DMS 273 (cell line): Measurements from ENCODE around the gene BTBD1.
A peak's percentile ranks its signal among the peaks of the same experiment; 100 is the strongest.

Source experiments
- DNase-seq: peaks from one replicate; lab custom pipeline; 2025; ENCODE audit not compliant: unreplicated experiment; lab: John Stamatoyannopoulos, UW

Gene BTBD1

DNA sequence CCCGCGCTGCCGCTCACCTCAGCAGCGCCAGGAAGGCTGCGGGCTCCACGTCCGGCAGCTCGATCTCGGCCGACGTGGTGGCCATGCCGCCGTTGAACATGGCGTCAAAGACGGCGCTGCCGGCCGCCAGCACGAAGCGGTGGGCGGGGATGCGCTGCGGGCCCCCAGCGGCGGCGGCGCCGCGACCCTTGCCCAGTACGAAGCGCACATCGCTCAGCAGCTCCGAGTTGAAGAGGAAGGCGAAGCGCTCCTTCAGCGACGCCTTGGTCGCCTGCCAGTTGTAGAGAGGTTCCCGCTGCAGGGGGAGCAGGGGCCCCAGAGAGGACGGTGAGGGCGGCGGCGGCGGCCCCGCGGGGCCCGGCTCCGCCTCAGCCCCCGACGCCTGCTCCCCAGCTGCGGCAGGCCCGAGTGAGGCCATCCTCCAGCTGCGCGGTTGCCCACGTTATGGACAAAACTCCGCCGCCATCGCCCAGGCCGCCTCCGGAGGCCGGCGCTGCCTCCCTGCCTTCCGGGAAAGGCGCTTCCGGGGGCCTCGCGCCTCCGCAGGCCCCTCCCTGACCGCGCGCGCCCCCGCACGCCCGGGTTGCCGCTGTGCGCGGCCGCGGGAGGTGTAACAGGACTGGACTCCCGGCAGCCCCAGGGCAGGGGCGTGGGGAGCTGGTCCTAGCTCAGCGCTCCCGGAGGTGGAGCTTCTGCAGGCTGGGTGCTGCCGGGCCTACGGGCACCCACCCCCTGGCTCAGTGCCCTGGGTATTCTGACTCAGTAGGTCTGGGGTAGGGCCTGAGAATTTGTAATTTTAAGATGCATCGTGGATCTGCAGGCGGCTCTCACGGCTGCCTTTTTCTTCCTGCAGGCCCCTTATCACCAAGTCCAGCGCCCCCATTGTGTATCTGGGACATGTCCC is at the start of gene BTBD1:
BTBD1 (minus strand) TSS at position 519 of the 904 bp plus-strand sequence; CDS start at position 418, 101 bp downstream.
- peak; percentile 95 for DNase-seq

DNA sequence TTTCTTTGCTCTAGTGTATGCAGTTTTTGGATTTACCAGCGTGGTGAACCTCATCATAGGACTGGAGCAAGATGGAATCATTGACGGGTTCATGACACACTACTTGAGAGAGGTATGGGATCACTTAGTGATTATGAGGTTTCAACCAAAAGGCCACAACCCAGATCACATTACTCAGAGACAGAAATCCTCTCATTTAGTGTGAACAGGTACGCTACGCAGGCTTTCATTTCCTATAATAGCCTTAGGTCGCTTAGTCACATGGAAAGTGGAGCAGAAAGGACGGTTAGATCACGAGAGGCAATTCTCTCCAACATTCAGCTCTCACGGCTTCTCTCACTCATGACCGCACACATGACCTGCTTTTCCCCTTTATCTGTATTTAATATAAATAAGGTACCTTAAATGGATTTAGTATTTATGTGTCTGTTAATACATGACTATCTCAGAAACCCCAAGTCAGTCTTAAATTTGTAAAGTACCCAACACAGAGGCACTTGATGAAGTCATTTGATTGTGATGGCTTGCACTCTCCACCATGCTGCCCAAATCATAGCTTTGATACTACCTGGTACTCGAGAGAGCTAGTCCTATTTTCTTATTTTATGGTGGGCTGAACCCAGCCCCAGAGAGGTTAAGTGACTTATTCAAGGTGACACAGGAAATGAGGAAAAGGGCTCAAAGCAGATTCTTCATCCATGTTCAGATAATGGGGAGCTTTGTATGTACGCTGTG is 48.9 kb upstream of the BTBD1 start:
- no peak for DNase-seq

DNA sequence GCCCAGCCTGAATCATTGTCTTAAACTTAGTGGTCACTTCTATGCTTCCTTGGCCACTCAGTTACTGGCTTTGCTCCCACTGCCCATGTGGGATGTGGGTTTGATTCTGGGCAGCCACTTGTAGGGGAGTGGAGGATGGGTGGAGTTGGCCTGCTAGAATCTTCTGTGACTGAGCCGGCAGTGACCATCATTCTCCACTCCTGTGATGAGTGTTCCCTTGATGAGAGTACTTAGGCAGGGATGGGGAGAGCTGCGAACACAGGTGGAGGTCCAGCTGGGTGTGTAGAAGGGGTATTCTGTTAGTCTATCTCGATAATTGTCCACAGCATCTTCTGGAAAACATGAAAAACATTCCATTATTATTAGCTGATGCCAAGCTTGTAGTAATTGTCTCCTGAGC is 48.4 kb upstream of the BTBD1 start:
- DNase-seq, result no peak

DNA sequence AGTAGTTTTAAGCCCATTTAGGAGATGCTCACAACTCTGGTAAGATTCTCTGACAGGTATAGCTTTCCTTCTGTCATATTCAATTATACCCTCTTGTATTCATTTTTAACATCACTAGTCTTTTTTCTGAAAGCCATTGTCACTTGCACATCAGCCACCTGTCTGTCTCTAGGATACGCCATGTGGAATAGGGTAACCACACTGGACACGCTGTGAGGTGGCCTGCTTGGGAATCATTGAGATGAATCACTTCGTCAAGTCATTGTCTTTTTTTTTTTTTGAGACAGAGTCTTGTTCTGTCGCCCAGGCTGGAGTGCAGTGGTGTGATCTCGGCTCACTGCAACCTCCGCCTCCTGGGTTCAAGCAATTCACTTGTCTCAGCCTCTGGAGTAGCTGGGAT is 47.8 kb upstream of the BTBD1 start:
- no peak for DNase-seq

DNA sequence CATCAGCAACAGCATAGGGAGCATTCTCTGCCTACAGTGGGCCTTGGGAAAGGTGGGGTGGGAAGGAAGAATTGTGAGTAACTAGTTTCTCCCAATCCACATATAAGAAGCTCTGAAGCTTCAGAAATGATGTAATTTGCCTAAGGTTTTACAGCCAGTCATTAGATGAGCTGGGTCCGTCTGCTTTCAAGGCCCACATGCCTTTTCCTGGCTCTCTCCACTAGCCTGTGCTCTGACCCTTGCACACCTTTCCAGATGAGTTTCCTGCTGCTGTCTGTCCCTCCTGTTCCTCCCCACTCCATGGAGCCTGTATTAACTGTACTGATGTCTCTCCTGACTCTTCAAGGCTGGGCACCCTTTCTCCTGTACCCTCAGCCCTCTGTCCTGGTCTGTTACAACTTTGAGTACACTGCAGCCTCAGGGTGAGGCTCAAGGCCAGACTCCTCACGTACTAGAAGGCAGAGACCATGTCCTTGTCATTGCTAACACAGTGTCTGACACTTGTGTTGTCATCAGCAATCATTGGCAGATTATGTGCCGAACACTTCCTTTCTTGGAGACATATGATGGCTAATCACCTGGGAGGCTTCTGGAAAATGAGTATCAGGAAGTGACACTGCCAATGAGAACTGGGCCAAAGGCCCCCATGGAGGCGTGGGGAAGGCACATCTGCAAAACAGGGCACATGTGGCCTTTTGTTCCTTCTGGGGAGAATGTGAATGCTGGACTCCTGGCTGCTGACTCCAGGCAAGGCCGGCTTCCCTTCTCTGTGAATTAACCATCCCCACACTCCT is 47.0 kb upstream of the BTBD1 start:
- no peak for DNase-seq

DNA sequence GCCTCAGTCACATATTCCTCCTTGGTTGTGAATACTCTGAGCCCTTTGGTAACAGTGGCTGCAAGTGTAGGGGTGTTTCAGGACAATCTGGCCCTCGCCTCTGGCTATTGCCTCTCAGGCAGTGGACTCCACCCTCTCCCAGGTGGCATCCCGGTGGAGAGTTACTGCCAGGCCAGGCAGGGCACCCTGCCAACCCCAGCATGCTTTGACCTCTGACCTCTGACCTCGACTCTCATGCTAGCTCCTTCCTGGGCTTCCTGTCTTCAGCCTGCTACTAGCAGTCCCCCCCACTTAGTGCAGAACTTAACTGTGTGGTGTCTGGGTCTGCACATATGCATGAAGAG is 45.9 kb upstream of the BTBD1 start:
- no peak for DNase-seq

DNA sequence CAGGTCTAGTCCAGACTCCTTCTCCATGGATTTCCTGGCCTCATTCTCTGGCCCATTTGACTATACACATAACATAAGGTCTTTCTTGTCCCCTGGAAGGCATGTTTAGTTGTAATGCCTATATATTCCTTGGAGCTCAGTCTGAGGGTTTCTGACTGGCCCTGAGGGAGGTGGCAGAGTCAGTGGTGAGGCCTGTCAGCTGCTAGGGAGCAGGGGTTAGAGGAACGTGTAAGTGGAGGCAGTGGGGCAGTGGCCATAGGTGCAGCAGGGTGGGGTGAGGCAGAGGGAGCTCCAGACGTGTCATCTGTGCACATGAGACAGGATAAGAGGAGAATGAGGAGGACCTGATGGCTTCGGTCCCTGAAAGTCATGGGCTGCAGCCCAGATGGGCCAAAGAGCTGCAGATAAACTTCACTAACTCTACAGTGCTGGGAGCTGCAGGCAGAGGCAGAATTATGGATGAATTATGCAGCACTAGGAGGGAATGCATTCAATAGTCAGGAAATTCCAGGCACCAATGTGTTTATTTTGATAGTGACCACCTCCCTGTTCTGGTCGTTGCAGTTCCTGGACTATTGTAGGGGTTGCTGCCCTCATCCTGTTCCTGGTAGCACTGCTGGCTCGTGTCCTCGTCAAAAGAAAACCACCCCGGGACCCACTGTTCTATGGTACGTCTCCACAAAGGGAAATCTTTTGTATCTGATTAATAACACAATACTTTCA is 45.3 kb upstream of the BTBD1 start:
- no peak for DNase-seq

DNA sequence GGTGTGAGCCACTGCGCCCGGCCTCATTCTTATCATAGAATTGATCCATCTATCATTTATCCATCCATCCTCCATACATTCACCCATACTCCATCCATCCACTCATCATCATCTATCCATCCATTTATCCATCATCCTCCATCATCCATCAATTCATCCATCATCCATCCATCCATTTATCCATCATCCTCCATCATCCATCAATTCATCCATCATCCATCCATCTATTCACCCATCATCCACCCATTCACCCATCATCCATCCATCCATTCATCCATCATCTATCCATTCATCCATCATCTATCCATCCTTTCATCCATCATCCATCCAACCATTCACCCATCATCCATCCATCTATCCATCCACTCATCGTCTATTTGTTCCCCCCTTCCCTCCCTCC is 44.1 kb upstream of the BTBD1 start:
- no peak for DNase-seq

DNA sequence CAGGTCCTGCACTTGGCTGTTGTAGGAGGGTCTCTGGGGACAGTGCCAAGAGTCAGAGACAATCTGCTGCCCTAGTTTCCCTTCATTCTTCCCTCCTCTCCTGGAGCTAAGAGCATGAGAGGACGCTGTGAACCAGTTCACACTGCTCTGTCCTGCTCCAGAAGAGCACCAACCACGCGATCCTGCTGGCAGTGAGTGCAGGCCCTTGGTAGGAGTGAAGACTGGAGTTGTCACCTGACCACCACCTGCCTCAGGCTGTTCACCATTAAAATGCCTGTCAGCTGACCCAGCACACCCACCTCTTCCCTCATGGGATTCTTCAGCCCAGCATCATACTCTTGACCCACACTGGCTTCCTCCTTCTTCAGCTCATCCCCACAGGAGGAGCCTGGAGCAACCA is 43.3 kb upstream of the BTBD1 start:
- DNase-seq, result no peak

DNA sequence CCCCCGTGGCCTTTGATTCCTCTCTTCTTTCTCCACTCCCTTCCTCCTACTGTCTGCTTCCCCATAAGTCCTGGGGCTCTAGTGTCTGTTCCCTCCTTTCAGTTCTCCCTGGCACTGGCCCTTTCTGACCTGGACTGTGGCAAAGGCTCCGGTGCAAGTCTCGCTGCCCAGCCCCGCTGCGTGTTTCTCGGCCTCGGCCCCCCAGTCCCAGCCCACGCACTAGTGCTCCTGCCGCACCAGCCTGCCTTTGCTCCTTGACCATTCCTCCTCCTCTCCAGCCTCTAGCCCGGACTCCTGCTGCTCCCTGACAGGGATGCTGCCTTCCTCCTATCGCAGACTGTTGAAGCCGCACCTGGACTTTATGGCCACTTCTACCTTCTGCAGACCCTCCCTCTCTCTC is 42.5 kb upstream of the BTBD1 start:
- DNase-seq, result no peak

DNA sequence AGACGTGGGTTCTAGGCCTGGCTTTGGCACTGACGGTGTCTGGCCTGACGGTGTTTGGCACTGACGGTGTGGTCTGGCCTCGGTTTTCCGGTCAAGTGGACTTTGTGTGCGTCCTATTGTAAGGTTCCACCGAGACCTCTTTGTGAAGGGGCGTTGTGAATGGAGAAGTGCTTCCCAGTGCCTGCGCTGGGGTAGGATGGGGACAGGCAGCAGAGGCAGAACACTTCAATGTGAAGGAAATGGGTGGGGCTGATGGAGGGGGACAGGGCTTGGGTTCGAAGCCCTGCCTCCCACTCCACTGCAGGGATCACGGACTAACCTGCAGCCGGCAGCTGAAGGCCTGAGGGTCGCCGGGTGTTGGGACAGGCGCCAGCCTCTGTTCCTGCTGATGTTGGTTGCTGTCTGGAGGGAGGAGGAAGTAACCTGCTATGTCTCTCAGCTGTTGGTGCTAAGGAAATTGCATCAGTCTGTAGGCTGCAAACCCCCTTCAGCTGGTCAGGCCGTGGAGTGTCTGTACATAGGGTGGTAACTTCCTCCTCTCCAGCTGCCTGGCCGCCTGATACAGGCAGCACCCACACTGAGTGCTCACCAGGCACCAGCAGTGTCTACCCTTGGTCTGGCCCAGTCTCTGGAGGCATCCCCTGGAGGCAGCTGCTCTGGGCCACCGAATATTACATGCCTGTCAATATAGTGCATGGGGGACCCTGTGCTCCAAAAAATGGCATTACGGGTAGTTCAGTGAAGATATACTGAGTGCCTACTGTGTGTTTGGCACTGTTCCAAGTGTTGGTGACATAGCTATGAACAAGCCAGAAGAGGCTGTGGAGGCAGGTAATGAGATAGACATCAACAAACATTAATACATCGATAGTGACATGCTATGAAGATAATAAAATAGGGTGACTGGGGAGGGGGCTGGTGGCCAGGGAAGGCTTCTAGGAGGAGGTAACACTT is 41.5 kb upstream of the BTBD1 start:
- DNase-seq, result no peak

DNA sequence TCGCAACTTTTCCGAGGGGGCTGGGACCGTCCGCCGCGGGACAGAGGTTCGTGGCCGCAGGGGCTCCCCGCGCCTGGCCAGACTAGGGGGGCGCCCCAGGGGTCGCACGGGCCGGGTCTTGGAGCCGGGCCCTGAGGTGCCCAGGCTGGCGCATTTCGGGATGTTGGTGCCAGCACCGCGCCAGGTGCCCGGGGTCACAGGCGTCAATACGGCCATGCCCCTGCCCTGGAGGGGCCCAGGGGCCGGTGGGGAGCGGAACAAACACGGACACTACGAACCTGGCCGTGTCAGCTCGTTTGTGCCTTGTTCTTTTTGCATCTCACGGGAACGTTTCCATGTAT is 40.8 kb upstream of the BTBD1 start:
- DNase-seq, result no peak

DNA sequence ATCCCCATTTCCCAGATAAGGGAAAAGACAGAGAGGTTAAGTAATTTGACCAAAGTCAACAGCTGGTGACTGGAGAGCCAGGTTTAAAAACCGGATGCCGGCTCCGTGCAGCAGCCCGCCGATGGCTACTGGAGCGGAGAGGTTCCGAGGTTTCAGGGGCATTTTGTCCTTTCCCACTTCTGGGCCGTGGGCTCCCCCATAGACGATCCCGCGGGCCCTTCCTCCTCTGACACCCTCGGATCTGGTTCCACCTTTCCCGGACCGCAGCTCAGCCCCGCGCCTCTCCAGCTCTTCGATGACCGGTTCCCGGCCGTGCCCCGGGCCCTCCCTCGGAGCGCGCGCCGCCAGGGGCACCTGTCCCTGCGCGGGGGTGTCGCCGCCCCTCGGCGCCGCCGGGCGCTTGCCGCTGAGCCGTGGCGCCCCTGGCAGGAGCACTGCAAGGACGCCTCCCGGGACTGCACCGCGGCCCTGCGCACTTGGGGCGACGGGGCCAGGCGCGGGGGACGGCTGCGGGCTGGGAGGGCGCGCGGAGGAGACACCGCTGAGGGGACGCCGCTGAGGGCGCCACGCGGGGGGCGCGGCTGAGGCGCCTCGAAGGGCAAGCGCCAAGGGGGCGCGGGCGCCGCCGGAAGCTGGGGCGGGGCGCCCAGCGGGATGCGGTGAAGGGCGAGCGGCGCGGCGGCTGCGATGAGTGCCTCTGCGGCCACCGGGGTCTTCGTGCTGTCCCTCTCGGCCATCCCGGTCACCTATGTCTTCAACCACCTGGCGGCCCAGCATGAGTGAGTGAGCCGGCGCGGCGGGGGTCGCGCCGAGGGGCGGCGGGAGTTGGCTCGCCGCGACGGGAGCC is 40.2 kb upstream of the BTBD1 start, which contains the start of gene TM6SF1:
TM6SF1 (plus strand) TSS at position 652 of the 847 bp plus-strand sequence; CDS start at position 688, 36 bp downstream.
- DNase-seq, result peak; percentile 69

DNA sequence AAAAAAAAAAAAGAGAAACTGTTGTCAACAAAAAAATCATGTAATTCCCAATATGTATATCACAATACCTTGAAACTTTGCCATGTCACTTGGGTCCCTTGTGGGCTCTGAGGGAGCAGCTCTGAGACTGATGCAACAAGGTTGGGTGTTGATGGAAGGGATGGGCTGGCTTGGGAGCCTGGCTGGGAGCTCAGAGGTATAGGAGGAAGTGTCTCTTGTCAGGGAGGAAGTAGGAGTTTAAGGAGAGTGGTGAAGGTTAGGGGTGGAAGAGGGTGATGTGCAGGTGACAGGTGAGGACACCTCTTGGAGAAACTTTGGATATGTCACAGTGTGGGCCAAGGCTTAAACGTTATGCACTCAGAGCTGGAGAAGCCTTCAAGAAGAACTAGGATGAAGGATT is 38.4 kb upstream of the BTBD1 start:
- no peak for DNase-seq

DNA sequence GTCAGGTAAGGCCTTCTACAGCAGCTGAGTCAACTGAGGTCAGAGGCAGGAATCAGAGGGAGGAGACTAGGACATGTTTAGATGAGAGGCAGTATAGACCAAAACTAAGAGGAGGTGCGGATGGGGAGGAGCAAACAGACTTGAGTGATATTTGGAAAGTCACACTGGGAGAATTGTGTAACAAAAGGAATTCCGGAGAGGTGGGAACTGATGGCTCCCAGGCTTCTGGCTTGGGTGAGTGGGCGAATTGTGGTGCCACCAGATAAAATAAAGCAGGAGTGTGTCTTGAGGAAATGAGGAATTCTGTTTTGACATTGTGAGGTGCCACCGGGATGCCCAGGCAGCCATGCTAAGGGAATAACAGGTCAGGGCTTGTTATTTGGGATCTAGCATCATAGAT is 37.1 kb upstream of the BTBD1 start:
- DNase-seq, result no peak

DNA sequence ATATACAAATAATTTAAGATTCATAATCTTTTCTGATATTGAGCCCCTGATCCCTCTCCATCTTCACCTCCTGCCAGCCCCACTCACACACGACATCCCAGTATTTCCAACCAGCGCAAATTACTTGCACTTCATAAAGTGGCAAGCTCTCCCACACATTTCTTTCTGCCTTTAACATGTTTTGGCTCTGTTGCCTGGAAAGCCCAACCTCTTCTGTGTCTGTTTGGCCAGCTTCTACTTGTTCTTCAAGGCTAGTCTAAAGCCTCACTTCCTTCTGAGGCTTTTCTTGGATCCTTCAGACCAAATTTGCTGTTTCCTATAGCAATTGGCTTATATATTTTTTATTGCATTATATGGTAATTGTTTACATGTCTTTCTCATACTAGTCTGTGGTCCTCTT is 35.3 kb upstream of the BTBD1 start:
- DNase-seq, result no peak

DNA sequence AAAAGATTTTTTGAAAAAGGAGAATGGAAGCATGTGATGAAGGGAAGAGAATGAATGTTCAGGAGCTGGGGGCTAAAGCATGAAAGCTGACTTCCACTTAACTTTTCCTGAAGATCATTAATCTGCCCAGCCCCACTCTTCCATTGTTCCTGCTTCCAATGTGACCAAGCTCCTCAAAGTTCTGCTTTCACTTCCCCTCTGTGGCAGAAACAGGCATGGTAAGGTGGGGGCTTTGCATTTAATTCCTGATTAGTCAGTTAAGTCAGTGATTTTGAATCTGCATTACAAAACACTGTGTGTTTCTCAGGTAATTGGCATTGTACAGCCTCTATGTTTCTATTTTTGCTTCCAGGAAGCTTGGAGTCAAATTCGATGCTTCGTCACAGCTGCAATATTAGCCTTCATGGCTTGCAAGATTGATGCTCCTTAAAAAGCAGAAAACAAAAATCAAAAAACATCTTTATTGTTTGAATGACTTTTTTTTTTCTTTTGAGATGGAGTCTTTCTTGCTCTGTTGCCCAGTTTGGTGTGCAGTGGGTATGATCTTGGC is 33.1 kb upstream of the BTBD1 start:
- no peak for DNase-seq

DNA sequence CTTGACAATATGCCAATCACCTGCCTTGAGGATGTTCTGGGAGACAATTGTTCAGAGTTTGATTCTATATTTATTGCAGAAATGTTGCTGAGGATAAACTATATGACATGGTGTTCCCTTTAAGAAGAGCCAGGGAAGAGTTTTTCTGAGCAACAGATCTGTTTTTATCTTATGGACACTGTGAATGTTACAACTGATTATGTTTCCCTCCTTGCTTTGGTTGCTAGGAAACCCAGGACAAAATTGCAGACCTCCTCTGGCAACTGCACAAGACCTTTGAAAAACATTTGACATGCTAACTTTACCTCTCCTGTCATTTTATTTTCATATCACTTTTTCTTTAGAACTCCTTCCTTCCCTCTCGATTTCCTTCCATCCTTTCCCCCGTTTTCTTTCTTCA is 32.2 kb upstream of the BTBD1 start:
- DNase-seq, result no peak

DNA sequence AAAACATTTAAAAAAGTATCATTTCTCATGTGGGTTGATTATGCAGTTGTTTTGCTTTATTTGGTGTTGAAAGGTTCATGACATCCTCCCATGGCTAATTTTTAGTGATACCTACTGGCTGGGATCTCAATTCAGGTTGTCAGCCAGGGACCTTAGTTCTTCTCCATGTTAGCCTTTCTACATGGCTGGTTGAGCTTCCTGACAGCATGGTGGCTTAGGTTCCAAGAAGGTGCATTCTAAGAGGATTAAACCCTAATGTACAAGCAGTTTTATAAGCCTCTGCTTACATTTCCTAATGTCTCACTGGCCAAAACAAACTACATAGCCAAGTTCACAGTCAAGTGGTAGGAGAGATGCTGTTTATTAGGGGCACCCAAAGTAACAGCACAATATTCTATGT is 31.0 kb upstream of the BTBD1 start:
- no peak for DNase-seq
